Breast epithelium (tissue), 3 donors: ENCODE measurements around the gene GRXCR2.

Experiments used
- CTCF ChIP-seq, 3 donors: fragments of 450-650 bp; IDR thresholded peaks; one replicate each; pipeline ENCODE4 v1.5.1; 2016 to 2017; ENCODE audit warnings: antibody characterized with exemption in 3 of 3, mild to moderate bottlenecking in 3 of 3, moderate library complexity in 3 of 3
- POLR2A ChIP-seq: fragments of 450-650 bp; IDR thresholded peaks from one replicate; pipeline ENCODE4 v1.6.1; 2016; ENCODE audit warnings: antibody characterized with exemption, mild to moderate bottlenecking, moderate library complexity

GRCh38 chr5:145920542-145921210 lies 47.9 kb upstream of the GRXCR2 start:
- TF ChIP-seq POLR2A (no peak), CTCF (IDR thresholded peaks at IDR 0.05) (no peak)
